Measurements from ENCODE around the gene ABCB8.

Gene ABCB8

DNA sequence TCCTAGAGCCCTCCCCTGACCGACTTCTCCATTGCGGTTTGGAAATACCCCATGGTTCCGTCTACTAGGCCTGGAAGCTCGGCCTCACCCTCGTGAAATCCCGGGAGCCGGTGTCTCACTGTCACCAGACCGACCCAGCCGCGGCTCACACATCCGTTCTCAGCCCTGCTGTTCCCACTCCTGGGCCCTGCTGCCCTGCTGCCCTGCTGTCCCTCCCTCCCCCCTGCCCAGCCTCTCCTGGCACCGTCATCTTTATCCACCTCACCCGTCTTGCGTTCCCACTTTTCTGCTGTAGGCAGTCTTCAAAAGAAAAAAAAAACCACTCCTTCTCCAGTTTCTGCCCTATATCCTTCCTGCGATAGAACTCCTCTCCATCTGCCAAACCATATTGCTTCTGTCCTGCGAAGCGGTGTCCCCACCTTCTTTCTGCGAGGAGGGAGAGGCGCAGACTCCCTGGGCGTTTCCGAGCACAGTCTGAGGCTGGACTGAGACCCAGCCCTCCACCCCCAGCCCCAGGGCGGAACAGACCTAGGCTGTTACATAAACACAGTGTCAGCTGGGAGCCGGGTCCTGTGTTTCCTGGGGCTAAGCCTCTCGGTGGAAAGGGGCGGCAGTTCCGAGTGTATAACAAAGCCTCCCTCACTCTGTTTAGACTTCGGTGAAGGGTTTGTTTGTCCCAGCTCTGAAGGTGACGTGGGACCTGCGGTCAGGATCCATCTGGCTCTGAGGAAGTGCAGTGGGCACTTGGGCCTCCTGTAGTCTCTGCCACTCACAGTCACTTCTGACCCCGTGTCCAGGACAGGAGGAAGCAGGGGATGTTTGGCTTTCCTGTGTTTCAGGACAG is 60.8 kb downstream of the ABCB8 start:
- DNase-seq: no peak

DNA sequence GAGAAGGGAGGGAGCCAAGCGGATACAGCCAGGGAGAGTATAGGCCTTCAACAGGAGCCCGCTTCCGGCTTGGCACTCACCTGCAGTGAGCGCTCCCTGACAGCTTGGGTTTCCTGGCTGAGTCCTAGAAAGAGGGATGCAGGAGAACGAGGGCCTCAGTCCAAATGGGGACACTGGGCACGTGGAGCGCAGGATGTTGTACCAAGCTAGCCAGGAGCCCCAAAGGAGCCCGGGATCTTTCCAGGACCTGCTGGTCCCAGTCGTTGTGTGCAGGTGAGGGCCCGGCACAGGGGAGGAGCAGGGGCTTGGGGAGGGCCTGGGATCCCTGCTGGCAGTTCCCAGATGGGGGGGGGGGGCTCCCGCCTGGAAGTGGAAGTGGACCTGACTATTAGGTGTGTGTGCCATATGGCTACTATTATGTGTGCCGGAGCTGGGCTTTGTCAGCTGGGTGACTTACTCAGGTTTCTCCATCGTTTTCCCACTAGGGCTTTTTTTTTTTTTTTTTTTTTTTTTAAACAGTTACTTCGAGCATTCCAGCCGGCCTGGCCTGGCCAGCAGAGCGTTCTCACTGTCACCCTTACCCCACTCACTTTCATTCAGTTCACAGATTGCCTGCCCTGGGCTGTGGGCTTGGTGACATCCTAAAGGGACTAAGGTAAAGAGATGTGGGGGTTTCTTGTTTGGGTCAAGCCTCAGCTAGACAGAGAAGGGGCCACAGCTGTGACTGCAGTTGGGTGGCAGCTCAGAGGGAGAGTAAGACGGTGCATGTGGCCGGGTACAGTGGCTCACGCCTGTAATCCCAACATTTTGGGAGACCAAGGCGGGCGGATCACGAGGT is 61.9 kb downstream of the ABCB8 start:
- no peak for DNase-seq

DNA sequence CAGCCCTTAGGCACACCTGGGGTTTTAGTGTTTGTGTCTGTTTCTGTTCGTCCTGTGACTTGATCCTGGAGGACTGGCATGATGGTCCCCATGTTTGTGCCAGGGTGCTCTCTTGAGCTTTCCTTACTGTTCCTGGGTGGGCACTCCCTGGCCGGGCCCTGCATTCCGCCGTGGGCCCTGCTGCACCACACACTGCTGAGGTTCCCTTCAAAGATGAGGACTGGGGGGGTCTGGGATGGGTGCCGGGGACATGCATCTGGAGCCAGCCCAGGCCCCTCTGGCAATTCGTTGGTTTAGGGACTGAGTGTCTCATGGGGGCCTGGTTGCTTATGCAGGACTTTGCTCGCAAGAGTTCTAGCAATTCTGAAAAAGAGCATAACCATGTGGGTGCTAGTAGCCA is 62.8 kb downstream of the ABCB8 start:
- no peak for DNase-seq

DNA sequence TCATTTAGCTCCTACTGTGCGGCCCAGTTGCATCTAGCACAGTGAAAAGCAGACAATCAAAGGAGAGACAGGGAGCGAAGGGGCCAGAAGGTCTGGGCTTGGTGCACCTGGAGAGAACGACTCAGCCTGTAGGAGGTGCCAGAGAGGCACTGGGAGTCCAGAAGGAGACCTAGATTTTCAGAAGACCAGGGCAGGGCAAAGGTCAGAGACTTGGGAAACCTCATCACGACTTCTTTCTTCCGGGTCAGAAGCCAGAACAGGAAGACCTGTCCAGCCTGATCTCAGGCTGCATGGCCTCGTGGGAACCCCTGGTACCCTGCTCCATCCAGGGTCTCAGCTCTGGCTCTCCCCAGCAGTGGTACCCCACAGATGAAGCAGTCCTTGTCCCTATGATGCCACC is 63.2 kb downstream of the ABCB8 start:
- DNase-seq: no peak

DNA sequence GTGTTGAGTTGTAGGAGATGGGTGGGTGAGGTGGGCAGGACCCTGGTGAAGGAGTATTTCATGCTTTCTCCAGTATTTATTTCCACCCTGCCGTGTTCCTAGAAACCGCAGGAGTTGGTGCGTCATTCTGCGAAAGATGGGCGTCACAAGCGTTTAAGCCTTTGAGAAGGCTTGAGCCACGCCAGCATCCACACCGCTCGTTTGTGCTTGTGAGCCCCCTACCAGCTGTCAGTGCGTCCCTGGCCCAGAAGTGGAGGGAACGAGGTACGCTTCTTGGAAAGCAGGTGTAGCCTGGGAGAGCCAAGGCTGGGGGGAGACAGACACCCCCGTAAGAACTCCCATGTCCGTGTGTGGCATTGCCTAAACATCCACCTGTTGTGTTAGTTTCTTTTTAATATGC is 63.7 kb downstream of the ABCB8 start:
- DNase-seq: no peak

DNA sequence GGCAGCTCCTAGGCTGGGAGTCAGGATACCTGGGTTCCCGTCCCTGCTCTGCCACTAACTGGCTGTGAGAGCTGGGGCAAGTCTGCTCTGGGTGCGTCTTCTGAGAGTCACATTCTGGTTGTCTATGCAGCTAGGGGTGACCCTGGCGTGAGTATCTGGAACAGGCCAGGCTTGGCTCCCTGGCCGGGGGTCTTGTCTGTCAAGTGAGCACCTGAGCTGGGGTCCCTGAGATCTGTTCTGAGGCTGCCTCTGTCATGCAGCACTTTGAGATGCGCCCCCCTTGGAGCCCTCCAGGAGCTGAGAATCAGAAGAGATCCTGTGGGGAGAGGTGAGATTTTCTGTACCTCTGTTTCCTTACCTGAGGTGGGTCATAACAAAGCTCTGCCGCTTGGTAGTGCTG is 65.5 kb downstream of the ABCB8 start:
- DNase-seq: no peak

DNA sequence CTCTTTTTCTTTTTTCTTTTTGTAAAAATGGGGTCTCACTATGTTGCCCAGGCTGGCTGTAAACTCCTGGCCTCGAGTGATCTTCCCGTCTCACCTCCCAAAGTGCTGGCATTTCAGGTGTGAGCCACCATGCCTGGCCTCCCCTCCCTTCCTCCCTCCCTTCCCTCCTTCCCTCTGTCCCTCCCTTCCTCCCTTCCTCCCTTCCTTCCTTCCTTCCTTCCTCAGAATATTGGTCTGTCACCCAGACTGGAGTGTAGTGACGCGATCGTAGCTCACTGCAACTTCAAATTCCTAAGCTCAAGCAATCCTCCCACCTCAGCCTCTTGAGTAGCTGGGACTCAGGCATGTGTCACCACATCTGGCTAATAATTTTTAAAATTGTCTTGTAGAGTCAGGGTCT is 66.4 kb downstream of the ABCB8 start:
- DNase-seq: no peak

DNA sequence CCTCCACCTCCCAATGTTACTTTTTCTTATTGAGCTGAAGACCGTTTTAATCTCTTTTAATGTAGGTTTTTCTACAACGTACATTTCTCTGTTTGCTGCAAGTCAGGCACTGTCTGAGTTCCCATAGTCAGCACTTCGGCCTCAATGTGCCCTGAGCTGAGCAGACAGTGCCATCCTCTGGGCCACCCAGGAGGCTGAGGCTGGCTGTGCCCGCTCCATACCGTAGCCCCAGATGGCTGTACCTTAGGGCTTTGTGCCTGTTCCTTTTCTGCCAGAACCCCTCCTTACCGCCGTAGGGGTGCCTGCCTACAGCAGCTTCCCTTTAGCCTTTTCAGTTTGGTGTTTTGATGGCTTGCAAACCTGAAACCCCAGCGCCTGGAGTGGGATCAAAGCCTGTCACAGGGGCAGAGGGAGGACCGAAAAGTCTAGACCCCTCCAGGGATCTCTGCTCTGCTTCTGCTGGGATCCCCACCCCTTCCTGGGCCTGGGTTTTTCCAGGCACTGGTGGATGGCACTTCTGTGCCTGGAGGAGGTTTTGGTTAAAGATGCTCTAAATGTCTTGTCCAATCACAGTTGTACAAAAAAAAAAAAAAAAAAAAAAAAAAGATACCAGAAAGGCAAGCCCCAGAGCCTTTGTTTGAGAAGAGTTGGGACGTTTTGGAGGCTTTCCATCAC is 67.0 kb downstream of the ABCB8 start:
- no peak for DNase-seq

DNA sequence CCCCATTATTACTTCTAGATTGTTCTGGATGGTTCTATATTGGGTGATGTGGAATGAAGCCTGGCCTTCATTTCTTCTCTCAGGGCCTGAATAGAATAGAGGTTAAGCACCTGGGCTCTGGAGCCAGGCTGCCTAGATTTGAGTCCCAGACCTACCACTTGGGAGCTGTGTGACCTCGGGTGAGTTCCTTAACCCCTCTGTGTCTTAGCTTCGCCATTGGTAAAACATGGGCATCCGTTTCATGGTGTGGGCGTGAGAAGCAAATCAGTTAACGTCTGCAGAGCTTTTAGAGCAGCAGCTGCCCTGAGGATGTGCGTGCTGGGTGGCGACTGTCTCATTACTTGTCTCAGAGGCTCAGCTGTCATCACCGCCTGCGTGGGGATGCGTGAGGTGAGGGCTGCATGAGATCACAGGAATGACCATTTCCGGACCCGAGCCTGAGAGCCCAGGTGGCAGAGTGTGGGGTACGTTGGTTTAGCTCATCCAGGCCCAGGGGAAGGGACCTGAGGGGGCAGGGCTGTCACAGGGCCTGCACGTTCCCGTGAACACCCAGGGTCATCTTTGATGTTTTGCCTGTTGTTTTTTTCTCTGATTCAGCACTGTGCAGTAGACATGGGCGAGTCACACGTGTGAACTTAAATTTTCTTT is 67.7 kb downstream of the ABCB8 start:
- no peak for DNase-seq

Measured in NCI-H187 treated with DMSO at 0.1 percent for 48 hours (cell line).